Gastroesophageal sphincter (tissue), 4 donors: Measurements from ENCODE around the gene PARK7. TPM values are rescaled to one million over a fixed set of nuclear protein-coding genes. Genes with fewer than 3 reads are reported as not detected.

ENCODE experiments used
- ATAC-seq: fragments of 150-250 bp; one replicate; pipeline ENCODE4 v1.9.1; 2016; ENCODE audit warnings: mild to moderate bottlenecking, moderate library complexity
- H3K27ac ChIP-seq, 4 donors: fragments of 200-600 bp; sonication (generic) in 3 of 4; 1 replicate in 3 of 4; 2 replicates in 1 of 4; pipeline ENCODE4 v1.5.1; 2016 to 2019
- H3K27me3 ChIP-seq: fragments of 200-600 bp; sonication (generic); one replicate; pipeline ENCODE4 v1.5.1; 2019
- H3K36me3 ChIP-seq, 2 donors: fragments of 200-600 bp; sonication (generic); one replicate each; pipeline ENCODE4 v1.5.1; 2019; ENCODE audit warnings: control low read depth in 1 of 2
- H3K4me1 ChIP-seq, 3 donors: fragments of 200-600 bp; sonication (generic); 1 replicate in 2 of 3; 2 replicates in 1 of 3; pipeline ENCODE4 v1.5.1; 2016 to 2019; ENCODE audit warnings: control low read depth in 2 of 3
- H3K4me3 ChIP-seq, 2 donors: fragments of 200-600 bp; sonication (generic); one replicate each; pipeline ENCODE4 v1.5.1; 2019; ENCODE audit warnings: mild to moderate bottlenecking in 1 of 2, moderate library complexity in 1 of 2
- H3K9me3 ChIP-seq, 3 donors: fragments of 200-600 bp; sonication (generic); one replicate each; pipeline ENCODE4 v1.5.1; 2017 to 2019; ENCODE audit warnings: control low read depth in 2 of 3
- EP300 ChIP-seq: sonication (generic); formaldehyde crosslinking; IDR thresholded peaks from one replicate; pipeline ENCODE4 v1.6.1; 2017; ENCODE audit warnings: antibody characterized with exemption, mild to moderate bottlenecking
- POLR2A ChIP-seq, 2 donors: fragments of 450-650 bp; IDR thresholded peaks; one replicate each; pipeline ENCODE4 v1.6.1; 2017; ENCODE audit warnings: antibody characterized with exemption in 2 of 2, mild to moderate bottlenecking in 2 of 2, moderate library complexity in 1 of 2
- POLR2AphosphoS5 ChIP-seq: sonication (generic); formaldehyde crosslinking; IDR thresholded peaks from one replicate; pipeline ENCODE4 v1.6.1; 2017; ENCODE audit warnings: antibody characterized with exemption
- WGBS, 2 donors: methylation state at CpG; one replicate each; pipeline ENCODE4 v1.1.5; 2018; ENCODE audit warnings: low coverage in 1 of 2; 5-methylcytosine and 5-hydroxymethylcytosine counted together
- total RNA-seq, 4 donors: library from RNA; depleted of rRNA; stranded (reverse); fragments of >200 nt; gene quantifications; one replicate each; pipeline ENCODE4 v1.1.0, GENCODE V29; 2016
- TF ChIP-seq, protein P1 (sequence below), 4 experiments: fragments of 200-600 bp in 2 of 4; fragments of 450-650 bp in 2 of 4; sonication (generic) in 1 of 4; IDR thresholded peaks; one replicate each; pipeline ENCODE4 v1.5.1; 2017 to 2019; ENCODE audit warnings: antibody characterized with exemption in 4 of 4, mild to moderate bottlenecking in 2 of 4, moderate library complexity in 2 of 4

PARK7 gene
- total RNA-seq, 4 donors from 2014 or later: 208 to 250 (median 224) TPM

DNA sequence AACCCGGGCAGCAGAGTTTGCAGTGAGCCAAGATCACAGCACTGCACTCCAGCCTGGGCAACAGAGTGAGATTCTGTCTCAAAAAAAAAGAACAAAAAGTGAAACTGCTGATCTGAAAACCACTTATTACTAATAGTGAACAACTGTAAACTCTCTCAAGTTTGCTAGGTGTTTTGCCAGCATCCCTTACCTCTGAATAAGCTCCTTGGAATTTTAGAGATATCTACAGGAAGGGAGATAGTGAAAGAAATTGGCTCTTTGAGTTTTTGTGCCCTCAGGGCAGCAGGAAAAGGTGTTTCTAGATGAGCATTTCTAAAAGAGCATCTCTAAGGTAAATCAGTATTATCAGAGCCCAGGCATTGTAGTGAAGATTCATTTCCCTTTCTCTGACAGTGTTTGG lies 27.1 kb downstream of the PARK7 start:
- no peak overlapping the region for H3K27ac ChIP-seq
- no peak for ATAC-seq
- no peaks in the 10 kb centered on the region for H3K9me3 ChIP-seq
- TF ChIP-seq EP300: no peak
- H3K27me3 ChIP-seq: no peaks in the 10 kb centered on the region
- H3K4me3 ChIP-seq: no peak overlapping the region
- H3K36me3 ChIP-seq: peaks cover 0 to 40% of the 10 kb centered on the region in 2 donors
- WGBS, 2 donors: 71% methylated on average over 1 of the region's 1 CpG; no CpG with 5 or more reads in 1 of the 2 donors
- peaks cover 0 to 14% (median 0%) of the 10 kb centered on the region in 3 donors for H3K4me1 ChIP-seq

DNA sequence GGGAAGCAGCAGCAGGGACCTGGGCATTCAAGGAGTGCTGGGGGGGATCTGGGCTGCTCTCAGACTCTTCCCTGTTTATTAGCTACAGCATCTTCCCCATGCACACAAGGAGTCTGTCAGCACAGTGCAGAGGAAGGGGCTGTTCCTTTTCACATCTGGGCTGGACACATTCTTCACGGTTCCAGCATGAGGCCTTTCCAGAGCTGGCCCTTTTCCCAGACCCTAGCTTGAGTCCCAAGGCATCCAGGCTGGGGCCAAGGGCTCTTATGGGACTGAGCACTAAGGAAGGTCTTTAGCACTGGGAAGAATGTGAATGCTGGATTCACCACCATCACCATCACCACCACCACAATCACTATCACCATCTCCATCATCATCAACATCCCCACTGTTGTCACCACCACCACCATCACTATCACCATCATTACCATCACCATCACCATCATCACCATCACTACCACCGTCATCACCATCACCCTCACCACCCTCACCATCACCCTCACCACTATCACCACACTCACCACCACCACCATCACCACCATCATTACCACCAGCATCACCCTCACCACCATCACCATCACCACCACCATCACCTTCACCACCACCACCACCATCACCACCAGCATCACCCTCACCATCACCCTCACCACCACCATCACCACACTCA lies 28.4 kb downstream of the PARK7 start:
- no peaks in the 10 kb centered on the region for H3K27me3 ChIP-seq
- H3K27ac ChIP-seq: peak overlapping the region in 3 of 4 donors; percentile 4 to 27 (median 26)
- no peak for TF ChIP-seq EP300
- TF ChIP-seq, protein P1, sequence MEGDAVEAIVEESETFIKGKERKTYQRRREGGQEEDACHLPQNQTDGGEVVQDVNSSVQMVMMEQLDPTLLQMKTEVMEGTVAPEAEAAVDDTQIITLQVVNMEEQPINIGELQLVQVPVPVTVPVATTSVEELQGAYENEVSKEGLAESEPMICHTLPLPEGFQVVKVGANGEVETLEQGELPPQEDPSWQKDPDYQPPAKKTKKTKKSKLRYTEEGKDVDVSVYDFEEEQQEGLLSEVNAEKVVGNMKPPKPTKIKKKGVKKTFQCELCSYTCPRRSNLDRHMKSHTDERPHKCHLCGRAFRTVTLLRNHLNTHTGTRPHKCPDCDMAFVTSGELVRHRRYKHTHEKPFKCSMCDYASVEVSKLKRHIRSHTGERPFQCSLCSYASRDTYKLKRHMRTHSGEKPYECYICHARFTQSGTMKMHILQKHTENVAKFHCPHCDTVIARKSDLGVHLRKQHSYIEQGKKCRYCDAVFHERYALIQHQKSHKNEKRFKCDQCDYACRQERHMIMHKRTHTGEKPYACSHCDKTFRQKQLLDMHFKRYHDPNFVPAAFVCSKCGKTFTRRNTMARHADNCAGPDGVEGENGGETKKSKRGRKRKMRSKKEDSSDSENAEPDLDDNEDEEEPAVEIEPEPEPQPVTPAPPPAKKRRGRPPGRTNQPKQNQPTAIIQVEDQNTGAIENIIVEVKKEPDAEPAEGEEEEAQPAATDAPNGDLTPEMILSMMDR (IDR thresholded peaks at IDR 0.05): no peak
- TF ChIP-seq POLR2AphosphoS5: no peak
- no peak for TF ChIP-seq POLR2A (IDR thresholded peaks at IDR 0.05)
- 80 to 100% methylated on average over 1 of the region's 2 CpGs for WGBS, 2 donors
- no peak overlapping the region for H3K4me3 ChIP-seq
- H3K9me3 ChIP-seq: no peaks in the 10 kb centered on the region
- ATAC-seq: peak; percentile 42
- peaks cover 0 to 14% (median 0%) of the 10 kb centered on the region in 3 donors for H3K4me1 ChIP-seq
- peaks cover 0 to 27% of the 10 kb centered on the region in 2 donors for H3K36me3 ChIP-seq

DNA sequence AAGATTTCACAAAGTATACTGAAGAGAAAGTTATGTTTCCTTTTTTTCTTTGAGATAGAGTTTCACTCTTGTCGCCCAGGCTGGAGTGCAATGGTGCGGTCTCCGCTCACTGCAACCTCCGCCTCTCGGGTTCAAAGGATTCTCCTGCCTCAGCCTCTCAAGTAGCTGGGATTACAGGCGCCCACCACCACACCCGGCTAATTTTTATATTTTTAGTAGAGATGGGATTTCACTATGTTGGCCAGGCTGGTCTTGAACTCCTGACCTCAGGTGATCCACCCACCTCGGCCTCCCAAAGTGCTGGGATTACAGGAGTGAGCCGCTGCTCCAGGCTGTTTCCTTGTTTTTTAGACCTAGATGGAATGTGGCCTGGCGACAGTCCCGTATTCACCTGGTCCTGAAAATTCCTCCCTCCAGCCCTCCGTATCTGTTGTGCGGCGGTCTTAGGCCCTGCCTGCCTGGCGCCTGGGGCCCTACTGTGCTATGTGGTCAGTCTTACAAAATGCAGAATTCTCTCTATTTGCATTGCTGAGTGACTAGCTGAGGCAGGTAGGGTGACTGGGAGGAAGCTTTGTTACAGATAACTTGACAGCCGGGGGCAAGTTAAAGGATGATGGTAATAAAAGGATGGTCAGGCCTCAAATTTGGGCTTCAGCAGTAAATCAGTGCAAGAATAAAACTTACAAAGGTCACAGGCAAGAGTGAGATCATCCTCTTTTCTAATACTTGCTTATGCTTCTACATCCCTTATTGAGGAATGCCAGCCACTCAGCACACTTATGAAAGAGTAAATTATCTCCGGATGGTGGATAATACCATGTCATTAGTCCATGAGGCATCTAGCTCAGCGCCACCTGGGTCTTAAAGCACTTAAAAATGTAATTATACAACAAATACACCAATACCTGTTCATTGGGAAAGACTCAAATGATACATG lies 30.3 kb downstream of the PARK7 start:
- H3K9me3 ChIP-seq: no peaks in the 10 kb centered on the region
- 89 to 95% methylated on average over 11 to 15 of the region's 18 CpGs for WGBS, 2 donors
- TF ChIP-seq POLR2A (IDR thresholded peaks at IDR 0.05) (no peak), POLR2AphosphoS5 (no peak)
- TF ChIP-seq, protein P1 (IDR thresholded peaks at IDR 0.05): no peak
- ATAC-seq: no peak
- peaks cover 0 to 14% (median 0%) of the 10 kb centered on the region in 3 donors for H3K4me1 ChIP-seq
- no peak overlapping the region for H3K4me3 ChIP-seq
- H3K27ac ChIP-seq: no peak overlapping the region
- H3K36me3 ChIP-seq: peaks cover 0 to 8% of the 10 kb centered on the region in 2 donors
- no peaks in the 10 kb centered on the region for H3K27me3 ChIP-seq

DNA sequence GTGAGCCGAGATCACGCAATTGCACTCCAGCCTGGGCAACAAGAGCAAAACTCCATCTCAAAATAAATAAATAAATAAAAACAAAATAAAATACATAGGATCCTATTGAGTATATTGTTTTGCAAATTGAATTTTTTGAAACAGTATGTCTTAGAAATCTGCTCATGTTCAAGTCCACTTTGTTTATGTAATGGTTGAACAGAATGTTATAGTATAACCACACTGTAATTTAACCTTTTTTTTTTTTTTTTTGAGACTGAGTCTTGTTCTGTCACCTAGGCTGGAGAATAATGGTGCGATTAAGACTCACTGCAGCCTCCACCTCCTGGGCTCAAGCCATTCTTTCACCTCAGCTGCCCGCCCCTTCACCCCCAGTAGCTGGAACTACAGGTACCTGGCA lies 31.4 kb downstream of the PARK7 start:
- Histone ChIP-seq H3K27ac (no peak overlapping the region), H3K4me1 (peaks cover 0 to 14% (median 0%) of the 10 kb centered on the region in 3 donors), H3K4me3 (no peak overlapping the region), H3K9me3 (no peaks in the 10 kb centered on the region), H3K27me3 (no peaks in the 10 kb centered on the region), H3K36me3 (no peaks in the 10 kb centered on the region)
- 97 to 100% methylated on average over 4 of the region's 4 CpGs for WGBS, 2 donors
- TF ChIP-seq EP300: no peak
- TF ChIP-seq, protein P1 (IDR thresholded peaks at IDR 0.05): no peak
- ATAC-seq: no peak

DNA sequence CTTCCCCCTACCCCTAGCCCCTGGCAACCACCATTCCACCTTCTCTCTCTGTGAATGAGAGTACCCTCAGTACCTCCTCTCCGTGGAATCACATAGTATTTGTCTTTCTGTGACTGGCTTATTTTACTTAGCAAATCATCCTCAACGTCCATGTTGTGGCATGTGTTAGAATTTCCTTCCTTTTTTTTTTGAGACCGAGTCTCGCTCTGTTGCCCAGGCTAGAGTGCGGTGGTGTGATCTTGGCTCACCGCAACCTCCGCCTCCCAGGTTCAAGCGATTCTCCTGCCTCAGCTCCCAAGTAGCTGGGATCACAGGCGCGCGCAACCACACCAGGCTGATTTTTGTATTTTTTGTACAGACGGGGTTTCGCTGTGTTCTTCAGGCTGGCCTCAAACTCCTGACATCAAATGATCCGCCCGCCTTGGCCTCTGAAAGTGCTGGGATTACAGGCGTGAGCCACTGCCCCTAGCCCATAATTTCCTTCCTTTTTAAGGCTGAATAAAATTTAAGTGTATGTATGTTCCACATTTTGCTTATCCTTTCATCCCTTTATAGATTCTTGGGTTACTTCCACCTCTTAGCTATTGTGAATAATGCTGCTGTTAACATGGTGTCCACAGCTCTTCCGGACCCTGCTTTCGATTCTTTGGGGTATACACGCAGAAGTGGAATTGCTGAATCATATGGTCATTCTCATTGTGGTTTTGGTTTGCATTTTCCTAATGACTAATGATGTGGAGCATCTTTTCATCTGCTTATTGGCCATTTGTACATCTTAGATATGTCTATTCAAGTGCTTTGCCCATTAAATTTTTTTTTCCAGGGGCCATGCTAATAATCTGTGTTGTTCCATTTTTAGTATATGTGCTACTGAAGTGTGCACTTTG lies 32.3 kb downstream of the PARK7 start:
- no peaks in the 10 kb centered on the region for H3K27me3 ChIP-seq
- no peak overlapping the region for H3K27ac ChIP-seq
- TF ChIP-seq, protein P1 (IDR thresholded peaks at IDR 0.05): no peak
- TF ChIP-seq POLR2A (IDR thresholded peaks at IDR 0.05) (no peak), EP300 (no peak), POLR2AphosphoS5 (no peak)
- no peak for ATAC-seq
- H3K9me3 ChIP-seq: no peaks in the 10 kb centered on the region
- H3K4me3 ChIP-seq: no peak overlapping the region
- WGBS, 2 donors: 88 to 94% methylated on average over 5 to 18 of the region's 19 CpGs
- peaks cover 0 to 12% (median 0%) of the 10 kb centered on the region in 3 donors for H3K4me1 ChIP-seq
- no peaks in the 10 kb centered on the region for H3K36me3 ChIP-seq
